Breast epithelium (tissue), 4 donors: ENCODE measurements around the gene SCAI. TPM values are rescaled to one million over a fixed set of nuclear protein-coding genes. Genes with fewer than 3 reads are reported as not detected.

Source experiments
- DNase-seq, 2 donors: peaks; one replicate each; pipeline ENCODE4 v3.0.0-alpha.2; 2019; ENCODE audit warnings: low spot score in 2 of 2
- H3K27ac ChIP-seq, 2 donors: fragments of 200-600 bp; sonication (generic) in 1 of 2; one replicate each; pipeline ENCODE4 v1.5.1; 2016 to 2019; ENCODE audit warnings: mild to moderate bottlenecking in 1 of 2
- H3K27me3 ChIP-seq, 2 donors: fragments of 200-600 bp; sonication (generic) in 1 of 2; one replicate each; pipeline versions ENCODE4 v1.5.1 to v1.6.0; 2017 to 2019; ENCODE audit warnings: control low read depth in 1 of 2, mild to moderate bottlenecking in 1 of 2
- H3K36me3 ChIP-seq: fragments of 200-600 bp; one replicate; pipeline ENCODE4 v1.5.1; 2019
- H3K4me1 ChIP-seq, 2 donors: fragments of 200-600 bp; sonication (generic); one replicate each; pipeline ENCODE4 v1.5.1; 2016 to 2019; ENCODE audit warnings: control low read depth in 1 of 2
- H3K4me3 ChIP-seq, 3 donors: fragments of 200-600 bp; sonication (generic); 1 replicate in 2 of 3; 2 replicates in 1 of 3; pipeline ENCODE4 v1.5.1; 2016 to 2019; ENCODE audit warnings: mild to moderate bottlenecking in 3 of 3, moderate library complexity in 2 of 3
- H3K9me3 ChIP-seq, 2 donors: fragments of 200-600 bp; sonication (generic) in 1 of 2; one replicate each; pipeline ENCODE4 v1.5.1; 2016 to 2019; ENCODE audit warnings: control low read depth in 1 of 2
- POLR2A ChIP-seq: fragments of 450-650 bp; IDR thresholded peaks from one replicate; pipeline ENCODE4 v1.6.1; 2016; ENCODE audit warnings: antibody characterized with exemption, mild to moderate bottlenecking, moderate library complexity
- POLR2AphosphoS5 ChIP-seq, 3 donors: sonication (generic); formaldehyde crosslinking; IDR thresholded peaks; one replicate each; pipeline ENCODE4 v1.6.1; 2017; ENCODE audit warnings: antibody characterized with exemption in 3 of 3
- intact Hi-C: fragments of 100-400 bp; cut with DNase I; formaldehyde crosslinking; loops from one replicate; pipeline ENCODE4 v1.15.1; 2023; ENCODE audit warnings: low total_unique reads
- total RNA-seq, 3 donors: library from RNA; depleted of rRNA; stranded (reverse); fragments of >200 nt; gene quantifications; one replicate each; pipeline ENCODE4 v1.1.0, GENCODE V29; 2016
- TF ChIP-seq, protein P1 (sequence below), 3 donors: fragments of 450-650 bp; IDR thresholded peaks; one replicate each; pipeline ENCODE4 v1.5.1; 2016 to 2017; ENCODE audit warnings: antibody characterized with exemption in 3 of 3, mild to moderate bottlenecking in 3 of 3, moderate library complexity in 3 of 3

The SCAI gene
- total RNA-seq, 3 donors from 2014 or later = 9.3 to 12.9 (median 11.5) TPM

DNA sequence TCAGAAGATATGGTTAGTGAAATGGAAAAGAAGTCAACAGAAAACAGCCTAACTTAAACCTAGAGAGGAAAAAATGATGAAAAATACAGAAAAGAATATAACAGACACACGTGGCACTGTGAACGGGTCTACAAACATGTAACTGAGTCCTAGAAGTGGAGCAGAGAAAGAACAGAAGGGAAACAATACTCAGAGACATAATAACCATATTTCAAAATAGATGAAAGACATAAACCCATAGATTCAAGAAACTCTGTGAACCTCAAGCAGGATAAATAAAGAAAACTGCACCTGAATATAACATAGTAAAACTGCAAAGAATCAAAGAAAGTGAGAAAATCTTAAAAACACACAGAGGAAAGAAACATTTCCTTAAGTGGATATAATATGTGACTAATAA is 134.7 kb downstream of the SCAI start:
- Histone ChIP-seq H3K27ac (no peak overlapping the region), H3K4me3 (no peak overlapping the region), H3K27me3 (no peaks in the 10 kb centered on the region), H3K36me3 (no peaks in the 10 kb centered on the region), H3K4me1 (no peaks in the 10 kb centered on the region), H3K9me3 (no peaks in the 10 kb centered on the region)
- TF ChIP-seq POLR2A (no peak), POLR2AphosphoS5 (IDR thresholded peaks at IDR 0.05) (no peak)
- TF ChIP-seq, protein P1, sequence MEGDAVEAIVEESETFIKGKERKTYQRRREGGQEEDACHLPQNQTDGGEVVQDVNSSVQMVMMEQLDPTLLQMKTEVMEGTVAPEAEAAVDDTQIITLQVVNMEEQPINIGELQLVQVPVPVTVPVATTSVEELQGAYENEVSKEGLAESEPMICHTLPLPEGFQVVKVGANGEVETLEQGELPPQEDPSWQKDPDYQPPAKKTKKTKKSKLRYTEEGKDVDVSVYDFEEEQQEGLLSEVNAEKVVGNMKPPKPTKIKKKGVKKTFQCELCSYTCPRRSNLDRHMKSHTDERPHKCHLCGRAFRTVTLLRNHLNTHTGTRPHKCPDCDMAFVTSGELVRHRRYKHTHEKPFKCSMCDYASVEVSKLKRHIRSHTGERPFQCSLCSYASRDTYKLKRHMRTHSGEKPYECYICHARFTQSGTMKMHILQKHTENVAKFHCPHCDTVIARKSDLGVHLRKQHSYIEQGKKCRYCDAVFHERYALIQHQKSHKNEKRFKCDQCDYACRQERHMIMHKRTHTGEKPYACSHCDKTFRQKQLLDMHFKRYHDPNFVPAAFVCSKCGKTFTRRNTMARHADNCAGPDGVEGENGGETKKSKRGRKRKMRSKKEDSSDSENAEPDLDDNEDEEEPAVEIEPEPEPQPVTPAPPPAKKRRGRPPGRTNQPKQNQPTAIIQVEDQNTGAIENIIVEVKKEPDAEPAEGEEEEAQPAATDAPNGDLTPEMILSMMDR (IDR thresholded peaks at IDR 0.05) = no peak
- intact Hi-C loops = no loop called here
- no peak for DNase-seq

DNA sequence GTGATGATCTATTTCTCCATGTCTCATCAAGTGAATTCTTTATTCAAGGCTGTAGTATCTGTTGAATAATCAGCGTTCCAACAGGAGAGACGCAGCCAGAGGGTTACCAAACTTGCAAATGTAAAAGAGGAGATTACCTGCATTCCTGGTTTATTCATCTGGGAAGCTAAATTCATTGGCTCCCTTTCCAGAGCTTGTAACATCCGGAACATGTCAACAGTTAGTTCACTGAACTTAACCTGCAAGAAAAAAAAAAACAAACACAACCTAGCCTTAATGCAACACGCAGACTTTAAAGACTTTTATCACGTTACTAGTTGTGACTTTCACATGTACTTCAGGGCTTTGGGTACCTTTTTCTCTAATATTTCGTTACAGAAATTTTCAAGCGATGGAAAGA is 140.0 kb downstream of the SCAI start:
- H3K4me1 ChIP-seq = no peaks in the 10 kb centered on the region
- no peak for DNase-seq
- H3K27me3 ChIP-seq = no peaks in the 10 kb centered on the region
- H3K9me3 ChIP-seq = no peaks in the 10 kb centered on the region
- H3K4me3 ChIP-seq = no peak overlapping the region
- no peaks in the 10 kb centered on the region for H3K36me3 ChIP-seq
- no peak for TF ChIP-seq POLR2AphosphoS5 (IDR thresholded peaks at IDR 0.05)
- TF ChIP-seq POLR2A = no peak
- TF ChIP-seq, protein P1 (IDR thresholded peaks at IDR 0.05) = no peak
- no peak overlapping the region for H3K27ac ChIP-seq
- intact Hi-C loops = no loop called here

DNA sequence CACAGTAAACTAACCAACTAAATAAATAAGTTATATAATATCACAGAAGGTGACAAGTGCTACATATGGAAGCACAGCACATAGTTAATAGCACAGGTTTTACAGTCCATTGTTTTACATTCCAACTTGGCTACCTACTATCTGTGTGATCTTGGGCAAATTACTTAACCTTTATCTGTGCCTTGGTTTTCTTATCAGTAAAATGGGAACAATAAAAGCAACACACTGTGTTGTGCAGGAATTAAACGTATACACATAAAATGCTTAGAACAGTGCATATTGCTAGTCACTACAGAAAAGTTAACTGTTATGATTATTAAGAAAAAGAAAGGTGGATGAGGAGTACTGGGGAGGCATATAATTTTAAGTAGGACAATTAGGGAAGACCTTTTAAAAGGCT is 159.6 kb downstream of the SCAI start:
- DNase-seq = no peak
- H3K36me3 ChIP-seq = no peaks in the 10 kb centered on the region
- intact Hi-C loops = no loop called here
- H3K4me3 ChIP-seq = no peak overlapping the region
- no peaks in the 10 kb centered on the region for H3K4me1 ChIP-seq
- H3K27ac ChIP-seq = no peak overlapping the region
- no peaks in the 10 kb centered on the region for H3K27me3 ChIP-seq
- TF ChIP-seq POLR2AphosphoS5 (IDR thresholded peaks at IDR 0.05) (no peak), POLR2A (no peak)
- TF ChIP-seq, protein P1 (IDR thresholded peaks at IDR 0.05) = no peak
- H3K9me3 ChIP-seq = no peaks in the 10 kb centered on the region

DNA sequence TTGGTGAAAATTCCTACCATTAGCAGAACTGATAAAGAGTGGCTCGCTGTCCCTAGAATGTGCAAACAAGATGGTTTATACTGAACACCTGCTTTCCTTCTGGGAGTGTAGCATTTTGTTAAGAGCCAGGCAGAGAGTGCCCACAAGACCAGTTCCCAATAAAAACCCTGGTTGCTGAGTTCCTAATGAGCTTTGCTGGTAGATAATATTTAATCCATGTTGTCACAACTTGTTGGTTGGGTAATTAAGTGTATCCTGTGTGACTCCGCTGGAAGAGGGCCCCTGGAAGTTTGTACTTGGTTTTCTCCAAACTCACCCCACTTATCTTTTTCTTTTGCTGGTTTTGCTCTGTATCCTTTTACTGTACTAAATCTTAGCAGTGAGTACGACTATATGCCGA is 162.9 kb downstream of the SCAI start:
- no peaks in the 10 kb centered on the region for H3K4me1 ChIP-seq
- no peaks in the 10 kb centered on the region for H3K36me3 ChIP-seq
- no peaks in the 10 kb centered on the region for H3K9me3 ChIP-seq
- intact Hi-C loops = no loop called here
- no peak for DNase-seq
- H3K27me3 ChIP-seq = no peaks in the 10 kb centered on the region
- H3K4me3 ChIP-seq = no peak overlapping the region
- no peak overlapping the region for H3K27ac ChIP-seq
- TF ChIP-seq POLR2AphosphoS5 (IDR thresholded peaks at IDR 0.05) (no peak), POLR2A (no peak)
- TF ChIP-seq, protein P1 (IDR thresholded peaks at IDR 0.05) = no peak

DNA sequence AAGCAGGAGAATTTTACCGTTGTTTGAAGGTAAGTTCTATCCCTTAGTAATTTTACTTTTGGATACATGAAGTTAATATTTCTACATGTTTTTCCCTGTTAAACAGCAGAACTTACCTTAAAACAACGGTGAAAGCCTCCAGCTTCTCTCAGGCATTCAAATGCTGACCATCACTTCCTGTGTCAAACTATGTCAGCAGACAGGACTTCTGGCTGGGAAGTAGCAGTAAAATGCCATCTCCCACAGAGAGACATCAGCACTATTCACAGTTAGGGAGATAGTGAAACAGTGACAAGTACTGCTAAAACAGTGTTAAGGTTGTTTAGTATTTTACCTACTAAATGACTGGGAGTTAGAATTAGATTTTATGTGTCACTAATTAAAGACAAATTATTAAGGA is 168.2 kb downstream of the SCAI start:
- no peak for TF ChIP-seq POLR2A
- no peak for TF ChIP-seq POLR2AphosphoS5 (IDR thresholded peaks at IDR 0.05)
- TF ChIP-seq, protein P1 (IDR thresholded peaks at IDR 0.05) = no peak
- no peaks in the 10 kb centered on the region for H3K36me3 ChIP-seq
- no peak for DNase-seq
- intact Hi-C loops = no loop called here
- no peaks in the 10 kb centered on the region for H3K27me3 ChIP-seq
- no peak overlapping the region for H3K27ac ChIP-seq
- H3K9me3 ChIP-seq = no peaks in the 10 kb centered on the region
- no peaks in the 10 kb centered on the region for H3K4me1 ChIP-seq
- no peak overlapping the region for H3K4me3 ChIP-seq
